CD14-positive monocyte (primary cell): ENCODE results near the gene ATP11A. TPM values are rescaled to one million over a fixed set of nuclear protein-coding genes. Genes with fewer than 3 reads are reported as not detected.

ENCODE experiments used
- DNase-seq, 3 donors: peaks; one replicate each; pipeline ENCODE4 v3.0.0-alpha.2; 2011 to 2022
- H2AFZ ChIP-seq: 2 replicates; pipeline ENCODE4 v1.6.0; 2012; ENCODE audit warnings: mild to moderate bottlenecking, low read depth, low read length, inconsistent platforms; ENCODE audit not compliant: insufficient read depth, poor library complexity, severe bottlenecking
- H3K27ac ChIP-seq, 2 donors: 1 replicate in 1 of 2; 2 replicates in 1 of 2; pipeline ENCODE4 v1.5.1; 2012 to 2013; ENCODE audit warnings: low read length in 2 of 2, control low read depth in 1 of 2, inconsistent platforms in 1 of 2, low read depth in 1 of 2, mild to moderate bottlenecking in 1 of 2
- H3K27me3 ChIP-seq, 2 donors: one replicate each; pipeline versions ENCODE4 v1.6.0 to v1.6.1; 2011 to 2013; ENCODE audit warnings: low read length in 2 of 2; ENCODE audit not compliant: control insufficient read depth in 2 of 2, insufficient read depth in 2 of 2
- H3K36me3 ChIP-seq, 2 donors: replicated peaks in 1 of 2; 1 replicate in 1 of 2; 2 replicates in 1 of 2; pipeline versions ENCODE4 v1.5.1 to v1.6.1; 2012 to 2013; ENCODE audit warnings: low read length in 2 of 2, control low read depth in 1 of 2, inconsistent platforms in 1 of 2, mild to moderate bottlenecking in 1 of 2; ENCODE audit not compliant: insufficient read depth in 2 of 2, control insufficient read depth in 1 of 2
- H3K4me1 ChIP-seq, 2 donors: 1 replicate in 1 of 2; 2 replicates in 1 of 2; pipeline versions ENCODE4 v1.5.1 to v1.6.1; 2012 to 2013; ENCODE audit warnings: low read length in 2 of 2, control low read depth in 1 of 2, inconsistent platforms in 1 of 2, mild to moderate bottlenecking in 1 of 2, moderate library complexity in 1 of 2; ENCODE audit not compliant: insufficient read depth in 2 of 2, control insufficient read depth in 1 of 2
- H3K4me2 ChIP-seq: replicated peaks from 2 replicates; pipeline ENCODE3; 2012; ENCODE audit warnings: low read length, moderate library complexity, mild to moderate bottlenecking; ENCODE audit not compliant: poor library complexity, severe bottlenecking; ENCODE audit errors: extremely low read depth
- H3K4me3 ChIP-seq, 3 experiments: fragments of 200-600 bp in 1 of 3; sonication (generic) in 1 of 3; replicated peaks in 1 of 3; 1 replicate in 2 of 3; 2 replicates in 1 of 3; pipeline ENCODE4 v1.5.1; 2011 to 2013; ENCODE audit warnings: low read length in 3 of 3, mild to moderate bottlenecking in 3 of 3, control low read depth in 2 of 3, low read depth in 2 of 3, inconsistent platforms in 1 of 3, moderate library complexity in 1 of 3
- H3K79me2 ChIP-seq: 2 replicates; pipeline ENCODE4 v1.6.0; 2012; ENCODE audit warnings: mild to moderate bottlenecking, control low read depth, inconsistent platforms, low read length, moderate library complexity; ENCODE audit not compliant: insufficient read depth
- H3K9ac ChIP-seq: 2 replicates; pipeline ENCODE4 v1.6.0; 2017; ENCODE audit warnings: low read length, mild to moderate bottlenecking; ENCODE audit not compliant: insufficient read depth, poor library complexity, severe bottlenecking
- H3K9me3 ChIP-seq, 2 donors: replicated peaks in 1 of 2; 1 replicate in 1 of 2; 2 replicates in 1 of 2; pipeline versions ENCODE4 v1.5.1 to v1.6.1; 2012 to 2013; ENCODE audit warnings: low read length in 2 of 2, control low read depth in 1 of 2; ENCODE audit not compliant: control insufficient read depth in 1 of 2, insufficient read depth in 1 of 2
- H4K20me1 ChIP-seq: 2 replicates; pipeline ENCODE4 v1.6.0; 2012; ENCODE audit warnings: mild to moderate bottlenecking, low read length, control low read depth, moderate library complexity; ENCODE audit not compliant: insufficient read depth
- H3K27ac Mint-ChIP-seq, 7 donors: one replicate each; pipeline ENCODE4 v1.8.0; 2020; ENCODE audit warnings: mild to moderate bottlenecking in 7 of 7, mixed read lengths in 7 of 7, moderate library complexity in 6 of 7, inconsistent platforms in 2 of 7
- H3K27me3 Mint-ChIP-seq, 3 donors: one replicate each; pipeline ENCODE4 v1.8.0; 2021 to 2022; ENCODE audit warnings: low read depth in 3 of 3, mild to moderate bottlenecking in 3 of 3, mixed read lengths in 3 of 3, moderate library complexity in 3 of 3, inconsistent platforms in 1 of 3
- H3K36me3 Mint-ChIP-seq, 2 donors: one replicate each; pipeline ENCODE4 v1.8.0; 2020; ENCODE audit warnings: mixed read lengths in 2 of 2, inconsistent platforms in 1 of 2, mild to moderate bottlenecking in 1 of 2
- H3K4me1 Mint-ChIP-seq: one replicate; pipeline ENCODE4 v1.8.0; 2020; ENCODE audit warnings: mild to moderate bottlenecking, mixed read lengths
- H3K4me3 Mint-ChIP-seq, 2 donors: one replicate each; pipeline ENCODE4 v1.8.0; 2020; ENCODE audit warnings: mild to moderate bottlenecking in 2 of 2, mixed read lengths in 2 of 2, moderate library complexity in 1 of 2
- H3K9me3 Mint-ChIP-seq, 7 donors: one replicate each; pipeline ENCODE4 v1.8.0; 2020 to 2022; ENCODE audit warnings: mixed read lengths in 7 of 7, mild to moderate bottlenecking in 6 of 7, moderate library complexity in 6 of 7, inconsistent platforms in 2 of 7
- CTCF ChIP-seq: fragments of 200-600 bp; IDR thresholded peaks from one replicate; pipeline ENCODE4 v1.8.0; 2022; ENCODE audit warnings: antibody characterized with exemption, mild to moderate bottlenecking
- whole genome bisulfite sequencing: methylation state at CpG from one replicate; pipeline ENCODE4 v1.1.5; 2013; ENCODE audit warnings: missing lambda C conversion rate; ENCODE audit not compliant: insufficient coverage; 5-methylcytosine and 5-hydroxymethylcytosine counted together
- intact Hi-C, 2 donors: fragments of 100-400 bp; cut with micrococcal nuclease; formaldehyde crosslinking; loops; one replicate each; pipeline versions ENCODE4 v1.15.0 to v1.15.1; 2023
- polyA plus RNA-seq, 3 donors: library from polyadenylated mRNA; depleted of rRNA in 1 of 3; unstranded in 2 of 3; stranded (reverse) in 1 of 3; fragments of 300-500 nt in 2 of 3; fragments of >200 nt in 1 of 3; fragmentation: Illumina TruSeq in 2 of 3; gene quantifications; 1 replicate in 2 of 3; 2 replicates in 1 of 3; pipeline ENCODE4 v1.2.3, GENCODE V29; 2012 to 2021

Gene ATP11A
- polyA plus RNA-seq, 3 donors = 7.2 to 45.4 (median 7.6) TPM

DNA sequence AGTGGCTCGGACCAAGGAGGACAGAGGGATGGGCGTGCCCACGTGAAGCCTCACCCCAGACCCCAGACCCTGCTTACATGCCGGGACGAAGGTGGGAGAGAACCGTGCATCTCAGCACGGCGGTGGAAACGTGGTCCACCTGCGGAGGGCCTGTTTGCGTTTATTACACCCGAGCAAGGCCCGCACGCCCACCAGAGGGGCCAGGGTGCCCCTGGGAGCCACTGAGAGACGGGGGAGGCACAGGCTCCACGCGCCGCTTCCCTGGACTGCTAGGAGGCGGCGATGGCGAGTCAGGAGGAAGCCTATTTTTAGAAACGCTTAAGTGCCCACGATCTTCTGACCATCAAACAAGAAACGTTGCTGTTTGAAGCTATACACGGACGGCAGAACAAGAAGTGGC lies 80.7 kb downstream of the ATP11A start:
- Histone ChIP-seq H3K36me3 (peaks cover 8 to 40% of the 10 kb centered on the region in 2 donors), H3K4me3 (no peak overlapping the region), H3K27ac (no peak overlapping the region), H3K79me2 (peaks cover 86% of the 10 kb centered on the region), H3K4me2 (no peak overlapping the region), H3K27me3 (no peaks in the 10 kb centered on the region), H3K9ac (no peak overlapping the region), H3K4me1 (peaks cover 25 to 31% of the 10 kb centered on the region in 2 donors), H2AFZ (no peak overlapping the region), H4K20me1 (peaks cover 95% of the 10 kb centered on the region), H3K9me3 (no peaks in the 10 kb centered on the region)
- Mint-ChIP-seq H3K4me3 (no peak overlapping the region), H3K36me3 (peaks cover 43 to 63% of the 10 kb centered on the region in 2 donors), H3K27me3 (peaks cover 0 to 3% (median 3%) of the 10 kb centered on the region in 3 donors), H3K9me3 (no peaks in the 10 kb centered on the region), H3K4me1 (peaks cover 32% of the 10 kb centered on the region), H3K27ac (peak overlapping the region in 2 of 7 donors; percentile 15 to 36)
- no peak for TF ChIP-seq CTCF
- intact Hi-C loops = no loop called here
- WGBS = 85% methylated on average over 23 of the region's 26 CpGs
- DNase-seq = no peak

DNA sequence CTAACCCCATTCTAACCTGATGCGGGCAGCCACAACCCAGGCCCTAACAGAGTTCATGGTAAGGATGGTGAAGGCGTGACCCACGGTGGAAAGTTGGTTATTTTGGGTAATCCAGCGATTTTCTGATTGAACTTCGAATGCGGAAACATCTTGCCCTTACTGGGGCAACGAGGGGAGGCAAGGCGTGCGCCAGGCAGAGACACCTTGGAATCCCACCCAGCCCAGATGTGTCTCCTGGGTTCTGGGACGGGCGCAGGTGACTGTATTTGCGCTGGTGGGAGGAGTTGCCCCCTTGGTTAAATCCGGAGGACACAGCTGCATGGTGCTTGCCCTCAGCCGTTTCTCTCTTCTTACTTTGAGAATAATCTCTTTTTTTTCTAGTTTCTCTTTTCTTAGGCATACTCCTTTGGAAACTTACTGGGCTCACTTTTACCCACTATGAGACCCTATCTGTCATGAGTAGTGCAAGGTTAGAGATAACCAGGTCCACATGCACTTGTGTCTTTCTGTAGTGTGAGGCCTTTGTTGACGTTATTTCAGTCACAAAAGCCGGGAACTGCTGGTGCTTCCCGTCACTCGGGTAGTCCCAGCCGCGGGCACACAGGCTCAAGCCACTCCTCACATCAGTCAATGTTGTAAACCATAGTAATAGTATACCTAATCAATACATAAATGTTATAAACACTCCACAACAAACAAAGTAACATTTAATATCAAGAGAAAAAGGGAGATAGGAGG lies 81.5 kb downstream of the ATP11A start:
- intact Hi-C loops = no loop called here
- H3K27me3 Mint-ChIP-seq = peaks cover 0 to 3% (median 2%) of the 10 kb centered on the region in 3 donors
- WGBS = 100% methylated on average over 5 of the region's 20 CpGs

More for the DNA sequence above, 81.5 kb downstream of the ATP11A start:
- Histone ChIP-seq H3K4me2 (no peak overlapping the region), H3K4me3 (no peak overlapping the region), H3K27me3 (no peaks in the 10 kb centered on the region), H3K9ac (no peak overlapping the region), H3K27ac (no peak overlapping the region), H3K36me3 (peaks cover 8 to 40% of the 10 kb centered on the region in 2 donors), H3K79me2 (peaks cover 86% of the 10 kb centered on the region), H3K9me3 (no peaks in the 10 kb centered on the region), H4K20me1 (peaks cover 95% of the 10 kb centered on the region), H2AFZ (no peak overlapping the region), H3K4me1 (peaks cover 25 to 29% of the 10 kb centered on the region in 2 donors)
- Mint-ChIP-seq H3K27ac (peak overlapping the region in 2 of 7 donors; percentile 15 to 57), H3K9me3 (no peaks in the 10 kb centered on the region), H3K36me3 (peaks cover 43 to 60% of the 10 kb centered on the region in 2 donors), H3K4me3 (no peak overlapping the region), H3K4me1 (peaks cover 26% of the 10 kb centered on the region)
- no peak for TF ChIP-seq CTCF
- no peak for DNase-seq
